GM12892 (cell line): ENCODE measurements around the gene MOG. TPM values are rescaled to one million over a fixed set of nuclear protein-coding genes. Genes with fewer than 3 reads are reported as not detected.

ENCODE experiments used
- DNase-seq: peaks from one replicate; pipeline ENCODE4 v3.0.0; 2011; ENCODE audit not compliant: insufficient read length
- FAIRE-seq: peaks from 2 replicates; lab custom pipeline; 2011; peaks lifted over from hg19 to GRCh38; lab: Jason Lieb, UNC
- POLR2A ChIP-seq: IDR thresholded peaks from 2 replicates; pipeline ENCODE4 v1.6.1; 2011; ENCODE audit warnings: low read depth, low read length, control low read depth
- POLR2AphosphoS5 ChIP-seq: IDR thresholded peaks from 2 replicates; pipeline ENCODE4 v1.6.1; 2011; ENCODE audit warnings: low read depth, low read length, control low read depth
- TAF1 ChIP-seq: IDR thresholded peaks from 2 replicates; pipeline ENCODE4 v1.6.1; 2011; ENCODE audit warnings: low read depth, mild to moderate bottlenecking, control low read depth, low read length, borderline replicate concordance
- polyA plus RNA-seq: library from polyadenylated mRNA; unstranded; fragments of >200 nt; gene quantifications from one replicate; pipeline ENCODE4 v1.2.1, GENCODE V29; 2012; ENCODE audit warnings: missing spikeins, inconsistent platforms; ENCODE audit not compliant: missing spikeins

The MOG gene
- polyA plus RNA-seq, result not detected

DNA sequence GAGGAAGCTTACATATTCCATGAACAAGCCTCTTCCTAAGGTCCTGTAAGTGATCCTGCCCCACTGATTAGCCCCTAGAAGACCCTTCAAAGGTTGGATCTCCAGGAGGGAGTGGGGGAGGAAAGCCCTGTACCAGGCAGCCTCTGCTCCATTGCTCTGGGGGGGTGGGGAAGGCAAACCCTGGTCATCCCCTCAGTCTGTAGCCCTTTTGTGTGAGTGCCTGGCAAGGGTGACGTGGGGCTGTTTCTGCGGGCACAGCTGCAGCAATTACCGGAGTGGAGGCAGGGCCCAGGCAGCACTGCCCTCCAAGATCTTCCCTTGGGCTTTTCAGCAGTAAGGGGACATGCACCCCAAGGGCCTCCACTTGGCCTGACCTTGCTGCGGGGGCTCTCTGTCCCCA is at the start of gene MOG:
Gene MOG (plus strand): TSS at position 295 of the 400 bp plus-strand sequence. CDS start 118 bp downstream, outside the sequence.
- FAIRE-seq (no peak), DNase-seq (no peak)
- no peak for TF ChIP-seq POLR2A
- TF ChIP-seq POLR2AphosphoS5, result no peak
- no peak for TF ChIP-seq TAF1

DNA sequence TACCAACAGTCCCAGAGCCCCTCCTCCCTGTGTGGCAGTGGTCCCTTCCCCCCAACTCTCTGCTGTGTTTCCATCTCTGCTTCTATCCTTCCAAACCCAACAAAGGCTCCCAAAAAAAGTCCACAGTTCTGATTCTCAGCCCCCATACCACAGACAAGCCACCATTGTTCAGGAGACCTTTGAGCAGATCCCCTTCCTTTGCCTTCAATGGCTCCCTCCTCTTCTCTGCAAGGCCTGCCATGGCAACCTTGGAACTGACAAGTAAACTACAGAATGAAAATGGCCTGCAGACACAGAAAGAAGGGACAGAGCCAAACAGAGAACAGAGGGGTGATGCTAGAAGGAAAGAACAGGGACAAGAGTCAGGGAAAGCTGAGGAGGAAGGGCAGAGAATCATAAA is 48.8 kb upstream of the MOG start:
- FAIRE-seq, result no peak
- TF ChIP-seq TAF1, result no peak
- TF ChIP-seq POLR2AphosphoS5, result no peak
- no peak for TF ChIP-seq POLR2A
- DNase-seq, result no peak

DNA sequence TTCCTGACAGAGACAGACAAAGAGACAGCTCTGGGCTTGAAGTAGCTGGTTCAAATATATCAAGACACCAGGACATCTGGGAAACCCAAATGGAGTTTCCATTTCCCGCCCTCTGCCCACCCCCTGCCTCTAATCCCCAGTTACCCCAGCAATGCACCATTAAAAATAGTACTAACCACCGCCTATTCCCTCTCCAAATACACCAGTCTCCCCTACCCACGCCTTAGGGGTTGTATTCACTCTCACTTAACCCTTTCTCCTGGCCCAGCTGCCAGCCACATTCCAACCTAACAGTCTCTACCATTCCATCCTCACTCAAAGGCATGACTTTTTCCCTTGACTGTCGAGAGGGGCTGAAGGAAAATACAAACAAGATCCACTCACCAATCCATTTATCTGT is 46.4 kb upstream of the MOG start:
- TF ChIP-seq POLR2A, result no peak
- TF ChIP-seq POLR2AphosphoS5, result no peak
- no peak for TF ChIP-seq TAF1
- FAIRE-seq (no peak), DNase-seq (no peak)

GRCh38 chr6:29611426-29611825 is 45.5 kb upstream of the MOG start:
- TF ChIP-seq POLR2A (no peak), POLR2AphosphoS5 (no peak), TAF1 (no peak)
- DNase-seq (no peak), FAIRE-seq (no peak)

DNA sequence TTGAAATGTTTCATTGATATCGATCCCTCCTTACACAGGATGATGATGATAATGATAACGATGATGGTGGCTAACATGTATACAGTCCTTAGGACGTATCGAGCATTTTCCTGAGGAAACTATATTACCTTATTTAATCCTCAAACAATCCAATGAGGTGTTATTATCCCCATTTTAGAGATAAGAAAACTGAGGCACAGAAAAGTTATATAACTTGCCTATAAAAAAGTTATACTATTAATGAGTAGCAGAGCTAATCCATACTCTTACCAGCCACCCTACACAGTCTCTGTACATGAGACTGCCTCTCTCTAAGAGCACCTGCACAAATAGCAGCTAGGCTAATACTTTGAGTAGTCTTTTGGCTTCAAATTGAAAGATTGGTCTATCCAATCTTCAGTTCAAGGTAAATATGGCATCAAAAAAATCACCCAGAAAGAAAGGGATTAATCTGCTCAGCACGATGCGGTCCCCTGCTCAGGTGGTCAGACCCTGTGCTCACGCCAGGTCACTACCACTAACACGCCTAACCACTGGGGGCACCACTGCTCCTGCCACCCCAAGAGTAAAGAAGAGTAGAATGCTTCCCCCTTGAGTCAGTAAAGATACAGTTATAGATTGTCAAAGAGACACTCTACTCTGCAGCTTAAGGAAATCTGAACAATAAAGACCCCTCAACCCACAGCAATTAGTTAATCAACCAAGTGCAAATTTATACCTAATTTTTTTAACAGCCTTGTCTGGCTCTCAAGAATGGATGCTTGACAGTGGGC is 38.9 kb upstream of the MOG start:
- no peak for TF ChIP-seq POLR2A
- TF ChIP-seq TAF1, result no peak
- TF ChIP-seq POLR2AphosphoS5, result no peak
- FAIRE-seq, result no peak
- DNase-seq, result no peak

DNA sequence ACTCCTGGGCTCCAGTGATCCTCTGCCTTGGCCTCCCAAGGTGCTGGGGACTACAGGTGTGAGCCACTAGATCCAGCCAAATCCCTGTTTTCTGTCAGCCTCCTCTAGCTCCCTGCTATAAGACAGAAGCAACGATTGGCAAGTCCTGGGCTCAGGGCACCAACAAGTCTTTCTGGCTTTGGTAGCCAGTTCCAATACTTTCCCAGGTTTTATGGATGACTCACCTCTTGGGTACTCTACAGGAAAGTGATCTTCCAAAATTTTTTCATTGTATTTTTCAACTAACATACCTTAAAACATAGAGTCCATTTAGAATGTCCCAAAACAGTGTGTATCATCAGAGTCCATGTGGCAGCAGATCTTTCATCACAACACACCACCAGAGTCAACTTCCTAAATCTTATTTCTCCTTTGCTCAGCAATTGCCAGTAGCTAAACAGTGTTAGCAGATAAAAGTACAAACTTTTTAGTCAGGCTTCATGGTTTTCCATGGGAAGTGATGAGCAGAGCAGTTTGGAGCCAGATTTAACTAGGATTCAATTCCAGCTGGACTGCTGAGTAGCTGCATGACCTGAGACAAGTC is 37.2 kb upstream of the MOG start:
- FAIRE-seq (no peak), DNase-seq (no peak)
- no peak for TF ChIP-seq POLR2A
- TF ChIP-seq POLR2AphosphoS5, result no peak
- TF ChIP-seq TAF1, result no peak

- no peak for FAIRE-seq
- TF ChIP-seq TAF1 (no peak), POLR2AphosphoS5 (no peak), POLR2A (no peak)
- no peak for DNase-seq
These were observed 36.3 kb upstream of the MOG start for GRCh38 chr6:29620630-29621029.

DNA sequence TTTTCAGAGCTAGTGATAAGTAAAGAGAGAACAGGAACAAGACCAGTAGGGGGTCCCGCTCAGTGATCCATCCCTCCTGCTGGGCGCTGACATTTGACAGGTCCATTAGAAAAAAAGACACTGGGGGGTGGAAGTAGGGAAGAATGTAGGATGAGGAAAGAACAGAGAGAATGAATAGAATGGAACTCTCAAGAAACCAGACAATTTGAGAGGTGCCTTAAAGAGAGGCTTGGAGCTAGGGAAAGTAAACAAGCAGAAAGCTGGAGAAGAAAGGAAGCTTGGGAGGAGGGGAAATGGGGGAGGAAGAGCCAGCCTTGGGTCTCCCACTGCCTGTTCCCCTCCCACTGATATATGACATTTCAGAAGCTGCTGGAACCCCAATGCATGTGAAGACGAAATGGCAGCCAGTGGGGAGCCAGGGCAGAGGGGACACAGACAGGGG is 32.4 kb upstream of the MOG start:
- no peak for TF ChIP-seq POLR2A
- no peak for TF ChIP-seq TAF1
- no peak for TF ChIP-seq POLR2AphosphoS5
- DNase-seq (no peak), FAIRE-seq (no peak)

- TF ChIP-seq TAF1 (no peak), POLR2A (no peak), POLR2AphosphoS5 (no peak)
- no peak for FAIRE-seq
- no peak for DNase-seq
These were observed 31.5 kb upstream of the MOG start for GRCh38 chr6:29625337-29625930.

- FAIRE-seq, result no peak
- no peak for TF ChIP-seq TAF1
- TF ChIP-seq POLR2AphosphoS5, result no peak
- TF ChIP-seq POLR2A, result no peak
- DNase-seq, result no peak
These were observed 29.7 kb upstream of the MOG start for GRCh38 chr6:29626948-29627754.
